Suprapubic skin (tissue), 3 donors: Measurements from ENCODE around the gene EIF4E3.

ENCODE experiments used
- POLR2AphosphoS5 ChIP-seq, 3 donors: sonication (generic); formaldehyde crosslinking; IDR thresholded peaks; one replicate each; pipeline ENCODE4 v1.6.1; 2017; ENCODE audit warnings: antibody characterized with exemption in 3 of 3
- TF ChIP-seq, protein P1 (sequence below), 2 donors: fragments of 200-600 bp in 1 of 2; fragments of 450-650 bp in 1 of 2; sonication (generic) in 1 of 2; IDR thresholded peaks; one replicate each; pipeline ENCODE4 v1.5.1; 2016 to 2019; ENCODE audit warnings: antibody characterized with exemption in 2 of 2, mild to moderate bottlenecking in 1 of 2, moderate library complexity in 1 of 2

DNA sequence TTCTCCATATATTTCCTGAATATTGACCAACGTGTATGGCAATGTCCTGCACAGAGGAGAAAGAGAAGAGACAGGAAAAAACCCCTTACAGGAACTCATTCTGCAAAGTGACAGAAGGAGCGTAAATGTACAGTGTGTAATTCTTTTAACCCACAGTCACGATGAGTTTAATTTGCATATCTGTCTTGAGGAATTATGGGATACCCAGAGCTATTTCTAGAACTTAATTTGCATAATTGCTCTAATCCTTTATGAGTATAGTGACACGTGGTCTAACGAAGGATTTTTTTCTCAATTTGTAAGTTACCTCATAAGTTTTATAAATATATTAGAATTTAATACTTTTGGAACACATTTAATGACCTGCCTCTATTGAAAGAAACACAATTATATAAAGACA is 38.2 kb upstream of the EIF4E3 start:
- TF ChIP-seq, protein P1, sequence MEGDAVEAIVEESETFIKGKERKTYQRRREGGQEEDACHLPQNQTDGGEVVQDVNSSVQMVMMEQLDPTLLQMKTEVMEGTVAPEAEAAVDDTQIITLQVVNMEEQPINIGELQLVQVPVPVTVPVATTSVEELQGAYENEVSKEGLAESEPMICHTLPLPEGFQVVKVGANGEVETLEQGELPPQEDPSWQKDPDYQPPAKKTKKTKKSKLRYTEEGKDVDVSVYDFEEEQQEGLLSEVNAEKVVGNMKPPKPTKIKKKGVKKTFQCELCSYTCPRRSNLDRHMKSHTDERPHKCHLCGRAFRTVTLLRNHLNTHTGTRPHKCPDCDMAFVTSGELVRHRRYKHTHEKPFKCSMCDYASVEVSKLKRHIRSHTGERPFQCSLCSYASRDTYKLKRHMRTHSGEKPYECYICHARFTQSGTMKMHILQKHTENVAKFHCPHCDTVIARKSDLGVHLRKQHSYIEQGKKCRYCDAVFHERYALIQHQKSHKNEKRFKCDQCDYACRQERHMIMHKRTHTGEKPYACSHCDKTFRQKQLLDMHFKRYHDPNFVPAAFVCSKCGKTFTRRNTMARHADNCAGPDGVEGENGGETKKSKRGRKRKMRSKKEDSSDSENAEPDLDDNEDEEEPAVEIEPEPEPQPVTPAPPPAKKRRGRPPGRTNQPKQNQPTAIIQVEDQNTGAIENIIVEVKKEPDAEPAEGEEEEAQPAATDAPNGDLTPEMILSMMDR (IDR thresholded peaks at IDR 0.05) = no peak
- no peak for TF ChIP-seq POLR2AphosphoS5 (IDR thresholded peaks at IDR 0.05)
